ENCODE data around the gene SPATA16. TPM values are rescaled to one million over a fixed set of nuclear protein-coding genes. Genes with fewer than 3 reads are reported as not detected.
A peak's percentile ranks its signal among the peaks of the same experiment; 100 is the strongest.
"Not testable (repeated sequence)": the region's sequence is repeated elsewhere in the genome, so short reads cannot be mapped to it uniquely, and the experiment has no call there.

SPATA16 gene
- total and polyA plus RNA-seq, 5 donors = not detected

DNA sequence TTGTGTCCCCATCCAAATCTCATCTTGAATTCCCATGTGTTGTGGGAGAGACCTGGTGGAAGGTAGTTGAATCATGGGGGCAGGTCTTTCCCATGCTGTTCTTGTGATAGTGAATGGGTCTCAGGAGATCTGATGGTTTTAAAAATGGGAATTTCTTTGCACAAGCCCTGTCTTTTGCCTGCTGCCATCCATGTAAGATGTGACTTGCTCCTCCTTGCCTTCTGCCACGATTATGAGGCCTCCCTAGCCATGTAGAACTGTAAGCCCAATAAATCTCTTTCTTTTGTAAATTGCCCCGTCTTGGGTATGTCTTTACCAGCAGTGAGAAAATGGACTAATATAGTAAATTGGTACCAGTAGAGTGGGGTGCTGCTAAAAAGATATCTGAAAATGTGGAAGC is 261.7 kb downstream of the SPATA16 start:
- H3K9me3 ChIP-seq (ENCODE audit: control insufficient read depth, low read length); H3K4me1 ChIP-seq (ENCODE audit: control insufficient read depth, insufficient read depth, low read length); H3K27me3 ChIP-seq (ENCODE audit: control insufficient read depth, insufficient read depth); H3K4me3 ChIP-seq (ENCODE audit: low read length); ATAC-seq; H3K27ac ChIP-seq (ENCODE audit: low read length); intact Hi-C loops (cut with DNase I); DNase-seq: not testable (repeated sequence)
- 78% methylated on average over 2 of the region's 2 CpGs for WGBS

DNA sequence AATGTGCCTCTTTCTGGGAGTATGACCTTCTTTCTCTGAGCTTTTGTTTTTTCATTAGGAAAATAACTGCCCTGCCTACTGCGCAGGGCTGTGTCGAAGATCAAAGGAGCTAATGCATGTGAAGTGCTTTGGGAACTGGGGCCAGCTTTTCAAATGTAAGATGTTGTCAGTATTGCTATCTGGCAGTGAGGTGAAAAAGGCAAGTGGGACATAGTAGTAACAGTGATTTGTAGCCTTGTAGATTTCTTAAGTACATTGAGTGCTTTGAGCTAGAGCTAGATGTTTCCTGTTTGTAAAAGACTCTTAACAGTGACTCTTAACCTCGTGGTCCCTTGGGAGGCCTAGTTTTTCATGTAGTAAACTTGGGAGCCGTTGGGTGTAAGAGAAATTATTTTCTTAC is 264.0 kb downstream of the SPATA16 start:
- intact Hi-C loops (cut with DNase I) = no loop called here

DNA sequence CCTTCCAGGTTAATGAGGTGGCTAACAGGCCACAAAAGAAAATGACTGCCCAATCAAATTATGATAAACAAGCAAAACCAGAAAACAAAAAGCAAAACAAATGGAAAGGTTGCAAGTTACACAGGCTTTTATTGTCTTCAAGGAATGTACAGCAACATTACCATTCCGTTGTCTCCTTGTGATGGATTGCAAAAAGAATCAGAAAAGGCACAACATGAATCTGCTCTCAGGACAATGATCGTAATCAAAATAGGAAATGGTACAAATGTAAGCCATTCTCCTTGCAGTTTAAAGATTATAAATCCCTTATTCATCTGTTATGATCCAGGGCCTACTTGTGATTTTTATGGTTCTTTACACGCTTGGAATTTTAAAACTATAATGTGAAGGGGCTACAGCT is 264.7 kb downstream of the SPATA16 start:
- intact Hi-C loops (cut with DNase I) = no loop called here
- 73% methylated on average over 3 of the region's 3 CpGs for WGBS

More for the DNA sequence above, 264.0 kb downstream of the SPATA16 start:
- Histone ChIP-seq H3K27me3 (ENCODE audit: control insufficient read depth, insufficient read depth) (no peaks in the 10 kb centered on the region), H3K27ac (ENCODE audit: low read length) (no peak overlapping the region), H3K4me1 (ENCODE audit: control insufficient read depth, insufficient read depth, low read length) (no peaks in the 10 kb centered on the region), H3K4me3 (ENCODE audit: low read length) (no peak overlapping the region), H3K9me3 (ENCODE audit: control insufficient read depth, low read length) (no peaks in the 10 kb centered on the region)
- ATAC-seq (peak in 1 of 2 donors; percentile 64), DNase-seq (no peak)
- 50% methylated on average over 4 of the region's 4 CpGs for WGBS

DNA sequence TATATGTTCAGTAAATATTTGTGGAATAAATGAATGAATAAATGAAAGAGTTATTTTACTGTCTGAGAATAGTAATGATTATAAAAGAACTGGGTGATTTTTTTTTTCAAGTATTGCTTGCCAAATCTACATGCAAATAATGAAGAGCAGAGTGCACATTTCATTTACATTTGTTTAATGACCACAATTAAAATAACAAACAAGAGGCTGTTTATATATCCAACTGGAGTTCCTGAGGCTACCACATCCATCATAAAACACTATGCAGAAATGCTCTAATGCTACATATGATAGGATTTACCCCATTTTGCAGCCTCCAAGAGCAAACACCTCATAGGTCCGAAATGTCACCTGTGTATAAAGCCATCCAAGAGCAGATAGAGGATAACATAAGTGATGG is 266.0 kb downstream of the SPATA16 start:
- H3K9me3 ChIP-seq (ENCODE audit: control insufficient read depth, low read length) = no peaks in the 10 kb centered on the region
- DNase-seq = no peak

More for the DNA sequence above, 264.7 kb downstream of the SPATA16 start:
- Histone ChIP-seq H3K4me1 (ENCODE audit: control insufficient read depth, insufficient read depth, low read length) (no peaks in the 10 kb centered on the region), H3K4me3 (ENCODE audit: low read length) (no peak overlapping the region), H3K27me3 (ENCODE audit: control insufficient read depth, insufficient read depth) (no peaks in the 10 kb centered on the region), H3K9me3 (ENCODE audit: control insufficient read depth, low read length) (no peaks in the 10 kb centered on the region), H3K27ac (ENCODE audit: low read length) (no peak overlapping the region)
- ATAC-seq (no peak), DNase-seq (no peak)

DNA sequence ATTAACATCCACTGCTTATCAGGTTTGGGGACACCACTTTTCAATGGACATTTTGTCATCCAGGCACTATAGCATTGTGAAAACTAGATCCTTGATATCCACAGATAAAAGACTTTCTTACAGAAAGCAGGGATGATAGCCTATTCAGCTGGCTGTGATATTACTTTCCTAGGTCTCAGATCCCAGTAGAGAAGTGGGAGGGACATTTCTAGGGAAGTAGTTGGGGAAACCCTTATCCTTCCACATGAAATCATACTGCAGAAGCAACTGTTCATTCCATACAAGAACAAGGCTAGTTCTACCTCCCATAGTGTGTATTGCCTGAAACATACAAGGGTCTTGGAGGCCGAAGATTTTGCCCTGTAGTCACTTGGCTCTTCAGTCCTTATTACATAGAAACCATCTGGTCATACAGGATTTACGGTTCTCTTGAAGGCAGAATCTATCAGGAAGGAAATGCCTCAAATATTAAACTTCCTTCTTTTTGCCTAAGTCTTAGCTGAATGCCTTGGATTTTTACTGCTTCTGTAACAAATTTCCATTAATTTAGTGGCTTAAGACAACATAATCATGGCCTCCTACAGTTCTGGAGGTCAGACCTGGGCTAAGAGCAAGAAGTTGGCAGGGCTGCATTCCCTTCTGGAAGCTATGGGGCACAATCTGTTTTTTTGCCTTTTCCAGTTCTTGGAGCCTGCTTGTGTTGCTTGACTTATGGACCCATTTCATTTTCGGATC is 271.1 kb downstream of the SPATA16 start:
- intact Hi-C loops (cut with DNase I) = no loop called here
- H3K27me3 ChIP-seq (ENCODE audit: control insufficient read depth, insufficient read depth) = no peaks in the 10 kb centered on the region
- no peaks in the 10 kb centered on the region for H3K9me3 ChIP-seq (ENCODE audit: control insufficient read depth, low read length)
- H3K4me1 ChIP-seq (ENCODE audit: control insufficient read depth, insufficient read depth, low read length) = peaks cover 2% of the 10 kb centered on the region
- H3K4me3 ChIP-seq (ENCODE audit: low read length) = no peak overlapping the region
- ATAC-seq (peak; percentile 25 to 76), DNase-seq (no peak)
- WGBS = 56% methylated on average over 3 of the region's 3 CpGs
- H3K27ac ChIP-seq (ENCODE audit: low read length) = no peak overlapping the region

More for the DNA sequence above, 266.0 kb downstream of the SPATA16 start:
- 97% methylated on average over 1 of the region's 1 CpG for WGBS
- intact Hi-C loops (cut with DNase I) = no loop called here
- H3K27ac ChIP-seq (ENCODE audit: low read length) = no peak overlapping the region
- no peaks in the 10 kb centered on the region for H3K4me1 ChIP-seq (ENCODE audit: control insufficient read depth, insufficient read depth, low read length)
- no peaks in the 10 kb centered on the region for H3K27me3 ChIP-seq (ENCODE audit: control insufficient read depth, insufficient read depth)
- ATAC-seq = no peak
- H3K4me3 ChIP-seq (ENCODE audit: low read length) = no peak overlapping the region

DNA sequence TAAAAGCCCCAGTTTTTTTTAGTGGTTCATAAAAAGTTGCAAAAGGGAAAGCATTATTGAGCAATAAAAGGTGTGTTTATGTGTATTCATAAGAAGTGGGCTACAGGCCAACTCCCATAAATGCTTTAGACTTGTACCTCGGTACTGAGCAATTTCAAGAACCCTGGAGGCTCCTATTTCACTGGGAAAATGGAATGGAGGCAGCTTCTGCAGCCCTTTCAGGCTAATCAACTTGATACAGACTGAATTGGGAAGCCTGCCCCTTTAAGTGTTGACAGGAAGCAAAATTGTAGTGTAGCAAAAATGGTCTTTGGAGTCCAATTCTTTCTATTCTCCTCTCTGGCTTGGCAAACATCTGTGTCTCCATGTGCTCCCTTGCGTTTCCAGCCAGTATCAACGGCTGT is 271.7 kb downstream of the SPATA16 start:
- WGBS = 36% methylated on average over 3 of the region's 3 CpGs
- Histone ChIP-seq H3K4me3 (ENCODE audit: low read length) (no peak overlapping the region), H3K27ac (ENCODE audit: low read length) (no peak overlapping the region), H3K9me3 (ENCODE audit: control insufficient read depth, low read length) (no peaks in the 10 kb centered on the region), H3K4me1 (ENCODE audit: control insufficient read depth, insufficient read depth, low read length) (peaks cover 2% of the 10 kb centered on the region), H3K27me3 (ENCODE audit: control insufficient read depth, insufficient read depth) (no peaks in the 10 kb centered on the region)
- DNase-seq (no peak), ATAC-seq (peak; percentile 51 to 87)
- intact Hi-C loops (cut with DNase I) = no loop called here

DNA sequence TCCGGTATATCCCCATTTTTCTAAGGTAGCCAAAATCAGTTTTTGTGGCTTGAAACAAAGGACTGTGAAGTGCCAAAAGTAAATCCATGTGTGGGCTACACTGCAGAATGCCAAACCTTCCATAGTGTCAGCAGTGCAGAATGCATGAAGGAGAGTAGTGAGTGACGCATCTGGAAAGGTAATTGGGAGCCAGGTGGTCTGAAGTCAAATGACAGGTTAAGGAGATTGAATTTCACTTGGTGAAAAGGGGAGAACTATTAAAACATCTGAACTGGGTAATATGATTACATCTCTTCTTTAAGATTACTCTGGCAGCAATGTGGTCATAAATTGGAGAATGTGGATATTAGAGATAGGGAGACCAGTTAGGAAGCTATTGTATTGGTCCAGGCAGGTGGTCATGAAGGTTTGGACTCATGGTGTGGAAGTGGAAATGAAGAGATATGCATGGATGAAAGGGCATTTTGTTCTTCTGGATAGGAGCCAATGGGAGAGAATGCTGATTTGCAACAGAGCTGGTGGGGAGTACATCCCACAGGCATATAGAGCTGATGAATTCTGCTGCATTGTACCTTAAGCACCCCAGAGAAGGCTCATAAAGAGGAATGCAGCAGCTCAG is 272.3 kb downstream of the SPATA16 start:
- no peak for ATAC-seq
- 94% methylated on average over 2 of the region's 2 CpGs for WGBS
- H3K27ac ChIP-seq (ENCODE audit: low read length) = no peak overlapping the region
- DNase-seq = no peak
- peaks cover 2% of the 10 kb centered on the region for H3K4me1 ChIP-seq (ENCODE audit: control insufficient read depth, insufficient read depth, low read length)
- no peaks in the 10 kb centered on the region for H3K9me3 ChIP-seq (ENCODE audit: control insufficient read depth, low read length)
- intact Hi-C loops (cut with DNase I) = no loop called here
- no peak overlapping the region for H3K4me3 ChIP-seq (ENCODE audit: low read length)
- no peaks in the 10 kb centered on the region for H3K27me3 ChIP-seq (ENCODE audit: control insufficient read depth, insufficient read depth)

DNA sequence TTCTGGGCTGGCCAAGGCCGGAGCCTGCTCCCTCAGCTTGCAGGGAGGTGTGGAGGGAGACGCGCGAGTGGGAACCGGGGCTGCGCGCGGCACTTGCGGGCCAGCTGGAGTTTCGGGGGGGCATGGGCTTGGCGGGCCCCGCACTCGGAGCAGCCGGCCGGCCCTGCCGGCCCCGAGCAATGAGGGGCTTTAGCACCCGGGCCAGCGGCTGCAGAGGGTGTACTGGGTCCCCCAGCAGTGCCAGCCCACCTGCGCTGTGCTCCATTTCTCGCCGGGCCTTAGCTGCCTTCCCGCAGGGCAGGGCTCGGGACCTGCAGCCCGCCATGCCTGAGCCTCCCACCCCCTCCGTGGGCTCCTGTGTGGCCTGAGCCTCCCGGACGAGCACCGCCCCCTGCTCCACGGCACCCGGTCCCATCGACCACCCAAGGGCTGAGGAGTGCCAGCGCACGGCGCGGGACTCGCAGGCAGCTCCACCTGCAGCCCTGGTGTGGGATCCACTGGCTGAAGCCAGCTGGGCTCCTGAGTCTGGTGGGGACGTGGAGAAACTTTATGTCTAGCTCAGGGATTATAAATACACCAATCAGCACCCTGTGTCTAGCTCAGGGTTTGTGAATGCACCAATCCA is 274.2 kb downstream of the SPATA16 start:
- H3K27me3 ChIP-seq (ENCODE audit: control insufficient read depth, insufficient read depth); H3K4me1 ChIP-seq (ENCODE audit: control insufficient read depth, insufficient read depth, low read length); intact Hi-C loops (cut with DNase I); H3K27ac ChIP-seq (ENCODE audit: low read length); ATAC-seq; H3K4me3 ChIP-seq (ENCODE audit: low read length); H3K9me3 ChIP-seq (ENCODE audit: control insufficient read depth, low read length): not testable (repeated sequence)
- WGBS = 98% methylated on average over 38 of the region's 38 CpGs
- peak in 2 of 3 donors; percentile 45 to 49 for DNase-seq

DNA sequence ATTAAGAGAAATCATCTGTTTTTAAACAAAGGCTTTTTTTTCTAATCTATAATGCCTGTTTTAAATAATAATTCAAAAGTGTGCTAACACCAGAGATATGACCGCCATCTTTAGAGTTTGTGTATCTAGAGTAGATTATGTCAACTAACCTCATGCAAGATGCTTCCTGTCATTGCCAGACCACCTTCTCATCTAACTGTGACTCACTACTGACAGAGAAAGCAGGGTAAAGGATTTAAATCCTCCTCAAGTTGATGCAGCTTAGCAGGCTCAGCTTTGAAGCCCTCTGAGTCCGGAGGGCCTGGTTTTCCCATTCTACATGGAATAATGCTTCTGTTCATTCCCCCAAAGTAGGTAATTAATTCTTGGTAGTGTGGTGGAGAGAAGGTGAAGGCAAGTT is 282.0 kb downstream of the SPATA16 start:
- H3K4me1 ChIP-seq (ENCODE audit: control insufficient read depth, insufficient read depth, low read length) = no peaks in the 10 kb centered on the region
- ATAC-seq = no peak
- no peak overlapping the region for H3K27ac ChIP-seq (ENCODE audit: low read length)
- no peak for DNase-seq
- intact Hi-C loops (cut with DNase I) = no loop called here
- H3K9me3 ChIP-seq (ENCODE audit: control insufficient read depth, low read length) = no peaks in the 10 kb centered on the region
- no peaks in the 10 kb centered on the region for H3K27me3 ChIP-seq (ENCODE audit: control insufficient read depth, insufficient read depth)
- WGBS = 92% methylated on average over 2 of the region's 2 CpGs
- H3K4me3 ChIP-seq (ENCODE audit: low read length) = no peak overlapping the region

DNA sequence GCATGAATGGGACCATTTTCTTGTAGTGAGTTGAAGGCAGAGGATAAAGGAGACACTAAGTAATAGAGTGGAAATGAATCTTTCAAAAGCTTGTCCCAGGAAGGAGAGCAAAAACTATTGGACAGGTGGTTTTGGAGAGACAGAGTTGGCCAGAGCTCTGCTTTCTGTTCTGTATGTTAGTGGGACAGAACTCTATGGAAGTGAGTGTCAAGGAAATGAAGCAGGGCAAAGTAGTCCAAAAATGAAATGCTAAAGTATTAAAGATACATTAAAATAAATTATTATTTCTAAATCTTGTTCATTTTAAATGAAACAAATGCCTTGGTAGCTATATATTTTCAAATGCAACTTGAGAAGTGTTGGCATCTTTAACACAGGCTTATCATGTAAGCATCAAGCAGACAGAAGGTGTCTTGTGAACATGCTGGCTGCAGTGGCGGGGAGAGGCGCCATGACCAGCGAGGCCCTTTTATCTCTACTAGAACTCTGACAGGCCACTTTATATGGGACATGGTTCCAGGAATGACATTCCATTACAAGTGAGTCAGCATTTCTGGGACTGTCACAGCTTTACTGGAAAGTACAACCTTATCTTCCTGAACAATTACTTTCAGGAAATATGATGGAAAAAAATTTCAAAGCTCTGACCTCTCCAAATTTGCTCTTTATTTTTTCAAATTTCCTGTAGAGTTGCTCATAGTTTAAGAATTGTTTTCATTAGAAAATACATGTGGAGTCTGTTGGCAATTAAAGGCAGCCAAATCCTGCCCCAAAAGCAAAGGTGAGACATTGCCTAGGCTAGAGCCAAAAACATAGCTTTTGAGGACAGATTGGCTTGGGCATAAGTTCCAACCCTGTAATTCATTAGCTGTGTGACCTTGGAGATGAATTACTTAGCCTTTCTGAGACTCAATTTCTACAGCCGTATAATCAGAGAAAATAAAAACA is 284.0 kb downstream of the SPATA16 start:
- intact Hi-C loops (cut with DNase I) = no loop called here
- WGBS = 15% methylated on average over 4 of the region's 4 CpGs

More for the DNA sequence above, 284.0 kb downstream of the SPATA16 start:
- Histone ChIP-seq H3K27ac (ENCODE audit: low read length) (no peak overlapping the region), H3K9me3 (ENCODE audit: control insufficient read depth, low read length) (no peaks in the 10 kb centered on the region), H3K4me3 (ENCODE audit: low read length) (no peak overlapping the region), H3K27me3 (ENCODE audit: control insufficient read depth, insufficient read depth) (no peaks in the 10 kb centered on the region), H3K4me1 (ENCODE audit: control insufficient read depth, insufficient read depth, low read length) (no peaks in the 10 kb centered on the region)
- DNase-seq (peak; percentile 50 to 75 (median 65)), ATAC-seq (peak; percentile 97 to 99)

Measured in right cardiac atrium (tissue), 5 donors.